Endothelial cell of umbilical vein (primary cell): ENCODE data around the gene CUEDC1.

Experiments used
- CTCF ChIP-seq, 2 donors: IDR thresholded peaks; 1 replicate in 1 of 2; 2 replicates in 1 of 2; pipeline ENCODE4 v1.5.1; 2011; ENCODE audit warnings: low read length in 2 of 2, mild to moderate bottlenecking in 2 of 2, moderate library complexity in 2 of 2, control low read depth in 1 of 2, inconsistent platforms in 1 of 2, low read depth in 1 of 2; ENCODE audit not compliant: insufficient read depth in 1 of 2; ENCODE audit errors: extremely low read depth in 1 of 2
- EZH2 ChIP-seq: IDR thresholded peaks from 2 replicates; pipeline ENCODE4 v1.6.1; 2012; ENCODE audit warnings: borderline replicate concordance, low read depth, mild to moderate bottlenecking, moderate library complexity, low read length, inconsistent platforms; ENCODE audit not compliant: severe bottlenecking
- FOS ChIP-seq: IDR thresholded peaks from 2 replicates; pipeline ENCODE4 v1.6.1; 2011; ENCODE audit warnings: mild to moderate bottlenecking, low read length, moderate library complexity, borderline replicate concordance; ENCODE audit not compliant: insufficient read depth
- GATA2 ChIP-seq: IDR thresholded peaks from 2 replicates; pipeline ENCODE4 v1.7.0; 2011; ENCODE audit warnings: low read depth, mild to moderate bottlenecking, moderate library complexity, mixed read lengths, low read length; ENCODE audit not compliant: insufficient read length, insufficient read depth
- JUN ChIP-seq: IDR thresholded peaks from 2 replicates; pipeline ENCODE4 v1.6.1; 2011; ENCODE audit warnings: borderline replicate concordance, low read depth; ENCODE audit not compliant: insufficient read length, insufficient read depth
- MYC ChIP-seq: IDR thresholded peaks from one replicate; pipeline ENCODE4 v1.6.1; 2011; ENCODE audit warnings: mild to moderate bottlenecking, low read depth, low read length
- POLR2A ChIP-seq: IDR thresholded peaks from 2 replicates; pipeline ENCODE4 v1.6.1; 2012; ENCODE audit warnings: low read depth, mild to moderate bottlenecking, control low read depth, low read length
- POLR2AphosphoS5 ChIP-seq: IDR thresholded peaks from 2 replicates; pipeline ENCODE4 v1.6.1; 2012; ENCODE audit warnings: low read depth, mild to moderate bottlenecking, control low read depth, low read length, moderate library complexity; ENCODE audit not compliant: insufficient read depth
- TF ChIP-seq, protein P1 (sequence below): IDR thresholded peaks from 2 replicates; pipeline ENCODE4 v1.6.1; 2011; ENCODE audit not compliant: insufficient read depth, insufficient read length

DNA sequence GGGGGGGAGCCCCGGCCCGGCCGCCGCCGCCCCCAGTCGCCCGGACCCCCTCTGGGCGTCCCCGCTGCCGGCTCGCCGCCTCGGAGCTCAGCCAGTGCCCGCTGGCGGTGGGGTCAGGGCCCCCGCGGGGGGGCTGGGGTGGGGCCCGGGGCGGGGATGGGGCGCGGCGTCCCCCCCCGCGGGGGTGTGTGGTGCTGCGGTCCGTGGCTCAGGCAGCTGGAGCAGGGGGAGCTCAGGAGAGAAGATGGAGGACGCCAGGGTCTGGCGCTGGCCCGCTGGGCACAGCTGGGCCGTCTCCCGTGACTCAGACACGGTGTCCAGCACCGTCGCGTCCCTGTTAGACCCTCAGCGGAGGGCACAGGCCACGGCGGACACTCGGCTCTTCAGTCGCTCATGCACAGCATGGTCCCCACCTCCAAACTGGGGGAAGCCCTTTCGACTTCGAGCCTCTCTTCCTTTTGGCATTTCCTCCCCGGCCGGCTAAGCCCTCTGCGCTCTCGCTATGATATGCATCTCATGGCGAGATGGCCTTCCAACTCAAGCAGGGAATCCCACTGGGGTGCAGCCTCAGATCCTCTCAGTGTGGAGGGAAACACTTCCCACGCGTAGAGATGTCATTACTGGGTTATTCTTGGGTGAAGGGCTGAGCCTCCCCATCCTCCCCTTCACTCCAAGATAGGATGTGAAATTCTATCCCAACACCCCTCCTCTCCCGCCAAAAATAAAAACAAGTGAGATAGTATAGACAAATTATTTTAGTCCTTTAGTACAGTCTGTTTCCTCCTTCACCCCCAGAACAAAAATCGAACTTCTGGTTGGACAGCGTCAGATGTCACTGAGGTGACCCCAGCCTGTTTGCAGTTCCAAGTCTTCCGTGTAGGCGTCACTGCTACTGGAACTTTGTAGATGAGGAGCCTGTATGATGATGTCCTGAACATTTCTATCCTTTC is 33.4 kb upstream of the CUEDC1 start:
- TF ChIP-seq CTCF (IDR thresholded peaks at IDR 0.05; ENCODE audit: extremely low read depth in 1 of 2, insufficient read depth in 1 of 2, low read depth in 1 of 2, low read length in 2 of 2) = peak in 1 of 2 donors; percentile 6
- peak; percentile 86 for TF ChIP-seq POLR2A
- TF ChIP-seq, protein P1, sequence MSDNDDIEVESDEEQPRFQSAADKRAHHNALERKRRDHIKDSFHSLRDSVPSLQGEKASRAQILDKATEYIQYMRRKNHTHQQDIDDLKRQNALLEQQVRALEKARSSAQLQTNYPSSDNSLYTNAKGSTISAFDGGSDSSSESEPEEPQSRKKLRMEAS = no peak
- TF ChIP-seq GATA2 = peak; percentile 17
- no peak for TF ChIP-seq EZH2
- peak; percentile 89 for TF ChIP-seq POLR2AphosphoS5
- no peak for TF ChIP-seq JUN
- no peak for TF ChIP-seq MYC
- no peak for TF ChIP-seq FOS
